ENCODE results near the gene SGK1.
"Not testable (repeated sequence)": the region's sequence is repeated elsewhere in the genome, so short reads cannot be mapped to it uniquely, and the experiment has no call there.

SGK1 gene

GRCh38 chr6:134217798-134218140 lies 100.1 kb downstream of the SGK1 start:
- DNase-seq, result no peak

DNA sequence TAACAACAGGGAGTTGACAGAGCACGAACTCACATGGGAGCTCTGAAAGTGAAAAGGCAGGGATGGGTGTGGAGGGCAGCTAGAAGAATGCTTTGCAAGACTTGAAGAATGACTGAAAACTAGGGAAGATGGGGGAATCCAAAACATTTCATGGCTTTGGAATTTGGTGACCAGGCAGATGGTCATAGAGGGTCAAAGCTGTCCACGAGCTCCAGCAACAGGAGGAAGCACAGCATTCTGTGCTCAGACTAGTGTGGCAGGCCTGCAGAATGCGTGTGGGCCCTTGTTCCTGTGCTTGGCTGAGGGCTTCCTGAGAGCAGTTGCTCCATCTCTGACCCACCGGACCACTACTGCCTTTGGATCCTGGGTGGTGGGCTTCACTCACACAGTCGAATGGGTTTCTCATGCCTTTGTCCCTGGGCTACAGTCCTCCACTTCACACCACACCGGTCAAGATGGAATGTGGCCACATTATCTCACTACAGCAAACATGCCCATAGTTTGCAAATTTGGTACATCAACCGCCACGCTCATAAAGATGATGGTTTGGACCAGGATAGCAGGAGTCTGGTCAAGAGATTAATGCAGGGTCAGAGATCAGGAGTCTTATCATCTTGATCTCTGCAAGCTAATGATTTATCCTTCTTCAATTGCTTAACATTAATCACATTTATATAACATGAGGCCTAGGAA lies 100.7 kb downstream of the SGK1 start:
- no peak for DNase-seq

- no peak for DNase-seq
Observed at GRCh38 chr6:134216301-134217010, 101.5 kb downstream of the SGK1 start.

DNA sequence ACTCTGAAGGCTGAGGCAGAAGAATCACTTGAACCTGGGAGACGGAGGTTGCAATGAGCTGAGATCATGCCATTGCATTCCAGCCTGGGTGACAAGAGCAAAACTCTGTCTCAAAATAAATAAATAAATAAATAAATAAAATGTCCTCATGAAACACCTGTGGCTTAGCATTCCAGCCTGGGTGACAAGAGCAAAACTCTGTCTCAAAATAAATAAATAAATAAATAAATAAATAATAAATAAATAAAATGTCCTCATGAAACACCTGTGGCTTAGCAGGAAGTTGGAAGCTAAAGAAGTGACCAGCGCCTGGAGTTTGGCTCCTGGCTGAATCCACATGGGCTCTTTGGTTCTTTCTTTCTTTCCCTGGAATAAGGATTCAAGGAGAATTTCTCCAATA lies 104.5 kb downstream of the SGK1 start:
- DNase-seq, result not testable (repeated sequence)

DNA sequence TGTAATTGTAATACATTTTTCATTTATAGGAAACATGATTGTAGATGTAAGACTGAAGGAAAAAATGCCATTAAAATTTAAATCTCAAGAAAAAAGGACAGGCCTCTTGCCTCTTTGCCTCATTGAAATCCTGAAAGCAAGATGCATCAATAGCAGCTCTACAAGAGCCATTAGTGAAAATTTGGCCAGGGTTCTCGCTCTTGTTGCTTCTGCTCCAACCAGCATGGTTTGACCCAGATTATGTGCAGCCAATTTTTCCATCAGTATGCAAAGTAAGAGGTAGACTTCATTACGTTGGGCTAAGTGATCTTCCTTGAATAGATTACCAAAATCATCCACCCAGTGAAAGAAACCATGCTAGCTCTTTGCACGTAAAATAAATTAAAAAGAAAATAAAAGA lies 106.6 kb downstream of the SGK1 start:
- DNase-seq, result peak in 1 of 14 donors; percentile 90

DNA sequence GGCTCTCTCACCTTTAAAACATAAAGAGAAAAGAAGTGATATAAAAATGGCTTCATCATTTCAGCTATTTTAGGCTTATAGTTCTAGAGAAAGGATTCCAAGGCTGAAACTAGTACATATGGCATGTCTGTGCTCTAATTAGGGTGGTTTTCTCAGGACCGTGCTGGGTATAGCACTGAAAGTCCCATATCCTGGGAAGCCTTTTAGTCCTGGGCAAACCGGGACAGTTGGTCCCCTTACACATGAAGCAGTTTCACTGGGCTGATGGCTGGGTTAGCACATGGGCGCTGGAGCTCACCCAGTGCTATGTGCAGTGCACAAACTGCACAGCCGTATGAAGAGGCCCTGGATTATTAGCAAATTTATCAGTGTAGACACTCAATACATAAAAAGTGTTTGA lies 110.5 kb downstream of the SGK1 start:
- DNase-seq, result peak in 1 of 14 donors; percentile 58

DNA sequence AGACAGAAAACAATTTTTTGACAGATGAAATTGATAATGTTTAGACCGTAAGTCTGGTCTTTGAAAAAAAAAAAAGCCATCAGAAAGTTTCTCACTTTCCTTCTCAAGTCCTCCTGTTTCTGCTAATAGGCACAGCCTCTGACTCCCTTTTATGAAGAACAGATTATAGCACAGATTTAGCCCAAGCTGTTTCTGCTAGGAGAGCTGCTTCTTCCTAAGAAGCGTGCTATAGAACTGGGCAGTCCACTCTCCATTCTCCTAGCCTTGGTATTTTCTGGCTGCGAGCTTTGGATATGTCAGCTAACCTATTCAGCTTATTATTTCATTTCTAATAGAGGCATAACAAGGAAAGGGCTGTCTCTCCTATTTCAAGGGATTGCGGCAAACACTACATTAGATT lies 112.5 kb downstream of the SGK1 start:
- no peak for DNase-seq

DNA sequence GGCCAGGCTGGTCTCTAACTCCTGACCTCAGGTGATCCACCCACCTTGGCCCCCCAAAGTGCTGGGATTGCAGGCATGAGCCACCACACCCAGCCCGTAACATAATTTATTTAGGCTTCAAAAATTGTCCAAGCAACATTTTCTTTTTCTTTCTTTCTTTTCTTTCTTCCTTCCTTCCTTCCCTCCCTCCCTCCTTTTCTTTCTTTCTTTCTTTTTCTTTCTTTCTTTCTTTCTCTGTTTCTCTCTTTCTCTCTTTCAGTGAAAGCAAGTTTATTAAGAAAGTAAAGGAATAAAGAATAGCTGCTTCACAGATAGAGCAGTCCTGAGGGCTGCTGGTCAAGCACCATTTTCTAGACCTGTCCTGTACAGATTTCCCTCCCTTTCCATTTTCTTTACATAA lies 113.2 kb downstream of the SGK1 start:
- not testable (repeated sequence) for DNase-seq

DNA sequence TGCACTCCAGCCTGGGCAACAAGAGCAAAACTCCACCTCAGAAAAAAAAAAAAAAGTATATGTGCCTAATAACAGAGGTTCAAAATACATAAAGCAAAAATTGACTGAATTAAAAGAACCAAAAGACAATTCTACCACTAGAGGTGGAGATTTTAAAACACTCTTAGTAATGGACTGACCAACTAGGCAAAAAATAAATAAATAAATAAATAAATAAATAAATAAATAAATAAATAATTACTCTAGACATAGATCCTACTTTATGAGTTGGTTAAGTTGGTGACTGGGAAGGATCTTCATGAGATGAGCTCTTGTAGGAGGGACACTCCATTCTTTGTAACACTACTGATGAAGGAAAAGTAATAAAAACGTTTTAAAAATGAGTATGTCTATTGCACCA lies 113.9 kb downstream of the SGK1 start:
- no peak for DNase-seq

DNA sequence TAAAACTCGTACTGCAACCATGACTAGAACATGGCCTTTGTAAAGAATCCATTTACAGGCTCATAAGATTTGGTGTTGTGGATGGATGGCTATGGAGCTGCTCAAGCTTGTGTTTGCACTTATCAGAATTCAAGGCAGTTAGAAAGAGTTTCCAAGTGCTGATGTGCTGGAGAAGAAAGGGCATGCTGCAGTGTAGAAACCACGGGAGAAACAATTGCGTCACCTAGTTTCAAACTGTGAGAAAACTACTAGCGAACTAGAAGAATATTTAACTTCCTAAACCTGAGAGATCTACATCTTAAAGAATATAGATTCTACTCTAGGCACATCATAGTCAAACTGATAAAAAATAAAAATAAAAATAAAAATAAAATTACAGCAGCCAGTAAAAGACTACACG lies 116.2 kb downstream of the SGK1 start:
- no peak for DNase-seq

GRCh38 chr6:134199848-134200606 lies 117.9 kb downstream of the SGK1 start:
- DNase-seq, result no peak

GRCh38 chr6:134198093-134198492 lies 119.8 kb downstream of the SGK1 start:
- DNase-seq, result no peak

GRCh38 chr6:134197685-134198084 lies 120.2 kb downstream of the SGK1 start:
- not testable (repeated sequence) for DNase-seq

- no peak for DNase-seq
Observed at GRCh38 chr6:134196568-134197193, 121.2 kb downstream of the SGK1 start.

DNA sequence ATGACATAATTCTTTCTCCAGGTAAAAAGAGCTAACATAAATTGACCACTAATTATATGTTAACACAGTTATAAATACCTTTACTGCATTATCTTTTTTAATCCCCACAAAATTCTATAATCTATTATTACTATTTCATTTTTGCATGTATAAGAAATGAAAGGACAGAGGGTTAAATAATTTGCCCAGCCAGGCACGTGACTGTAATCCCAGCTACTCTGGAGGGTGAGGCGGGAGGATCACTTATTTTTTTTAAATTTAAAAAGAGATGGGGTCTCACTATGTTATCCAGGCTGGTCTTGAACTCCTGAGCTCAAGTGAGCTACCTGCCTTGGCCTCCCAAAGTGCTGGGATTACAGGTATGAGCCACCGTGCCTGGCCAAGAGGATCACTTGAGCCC lies 121.9 kb downstream of the SGK1 start:
- no peak for DNase-seq

DNA sequence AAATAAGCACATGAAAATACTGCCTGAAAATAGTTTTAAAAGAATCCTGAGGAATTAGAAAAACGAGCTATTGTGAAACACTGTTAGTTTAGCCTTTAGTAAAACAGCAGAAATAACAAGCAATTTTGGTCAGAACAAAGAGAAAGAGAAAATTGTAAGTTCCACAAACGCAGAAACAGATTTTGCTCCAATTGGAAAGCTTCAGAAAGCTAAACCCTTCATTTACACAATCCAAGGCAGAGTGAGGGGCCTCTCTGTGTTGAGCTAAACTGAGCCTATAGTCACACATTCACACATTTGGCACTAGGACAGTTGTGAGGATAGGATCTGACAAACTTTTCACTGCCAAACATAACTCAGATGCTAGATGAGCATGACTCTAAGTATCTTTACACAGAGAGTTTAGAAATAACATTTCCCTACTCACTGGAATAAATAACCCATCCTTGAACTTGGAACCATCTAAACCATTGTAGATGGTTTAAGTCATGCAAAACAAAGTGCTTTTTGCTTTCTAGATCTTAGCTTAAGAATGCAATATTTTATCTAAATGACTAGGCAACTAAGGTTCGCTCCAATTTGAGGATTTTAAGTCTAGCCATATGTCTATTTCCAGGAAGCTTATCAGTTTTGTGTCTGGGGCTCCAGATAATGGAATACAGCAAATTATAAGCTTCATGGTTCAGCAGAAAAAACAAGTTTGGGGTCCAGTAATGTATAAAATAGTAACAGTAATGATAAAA lies 122.6 kb downstream of the SGK1 start:
- no peak for DNase-seq

DNA sequence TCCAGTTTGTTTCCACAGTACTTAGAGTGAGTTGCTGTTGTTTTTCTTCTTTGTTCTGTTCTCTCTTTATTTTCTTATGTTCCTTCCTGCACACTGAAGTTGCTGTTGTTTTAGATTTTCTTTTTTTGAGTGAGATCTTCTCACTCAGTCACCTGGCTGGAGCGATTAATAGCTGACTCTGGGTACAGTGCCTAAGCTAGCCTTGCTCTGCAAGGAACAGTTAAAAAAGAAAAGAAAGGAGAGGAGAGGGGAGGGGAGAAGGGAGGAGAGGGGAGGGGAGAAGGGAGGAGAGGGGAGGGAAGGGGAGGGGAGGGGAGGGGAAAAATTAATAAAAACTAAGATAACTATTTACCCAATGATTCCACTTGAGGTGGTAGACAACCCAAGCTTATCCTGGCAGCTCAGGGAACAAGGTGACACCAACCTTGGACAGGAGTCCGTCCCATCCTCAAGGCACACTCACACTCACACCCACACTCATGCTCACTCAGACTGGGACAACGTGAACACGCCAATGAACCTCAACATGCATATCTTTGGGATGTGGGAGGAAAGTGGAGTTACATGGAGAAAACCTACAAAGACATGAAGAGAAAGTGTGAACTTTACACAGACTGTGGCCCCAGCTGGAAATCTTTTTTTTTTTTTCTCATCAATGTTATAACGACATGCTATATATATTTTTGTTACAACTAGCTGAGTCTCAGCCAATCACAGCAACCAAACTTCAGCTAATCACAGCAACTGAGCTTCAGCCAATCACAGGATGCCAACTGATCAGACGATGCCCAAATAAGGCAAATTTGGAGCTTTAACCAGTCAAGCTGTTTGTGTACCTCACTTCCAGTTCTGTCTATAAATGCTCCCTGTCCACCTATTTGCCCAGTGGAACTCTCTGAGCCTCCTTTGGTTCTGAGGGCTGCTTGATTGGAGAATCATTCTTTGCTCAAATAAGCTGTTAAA lies 124.1 kb downstream of the SGK1 start:
- DNase-seq, result no peak

DNA sequence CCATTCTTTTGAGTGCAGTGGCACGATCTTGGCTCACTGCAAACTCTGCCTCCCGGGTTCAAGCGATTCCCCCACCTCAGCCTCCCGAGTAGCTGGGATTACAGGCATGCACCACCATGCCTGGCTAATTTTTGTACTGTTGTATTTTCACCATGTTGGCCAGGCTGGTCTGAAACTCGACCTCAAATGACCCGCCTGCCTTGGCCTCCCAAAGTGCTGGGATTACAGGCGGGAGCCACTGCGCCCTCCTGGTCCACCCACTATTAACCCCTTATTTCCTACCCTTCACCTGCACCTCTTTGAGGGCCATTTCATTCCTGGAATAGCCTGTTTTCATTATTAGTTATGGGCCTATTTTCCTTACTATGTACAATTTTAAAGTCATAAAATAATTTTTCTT lies 125.3 kb downstream of the SGK1 start:
- DNase-seq, result not testable (repeated sequence)

- no peak for DNase-seq
Observed at GRCh38 chr6:134190883-134191282, 127.0 kb downstream of the SGK1 start.

GRCh38 chr6:134187751-134188150 lies 130.2 kb downstream of the SGK1 start:
- peak in 1 of 14 donors; percentile 78 for DNase-seq

DNA sequence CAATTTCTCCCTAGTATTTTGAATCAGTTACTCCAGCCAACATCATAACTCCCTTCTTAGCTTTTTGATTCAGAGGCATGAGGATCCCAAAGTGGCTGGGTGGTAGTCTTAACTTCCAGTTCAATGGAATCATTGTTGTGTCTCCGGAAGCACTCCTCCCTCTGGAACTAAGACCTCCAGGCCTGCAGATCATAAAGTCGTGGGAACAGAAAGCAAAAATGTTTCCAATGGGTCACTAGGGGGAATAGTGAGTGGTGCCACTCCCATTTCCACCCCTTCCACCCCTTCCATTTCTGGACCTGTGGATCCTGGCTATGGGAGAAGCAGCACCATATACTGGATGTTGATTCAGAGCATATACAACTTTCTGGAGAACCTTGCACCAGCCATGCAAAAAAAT lies 130.8 kb downstream of the SGK1 start:
- DNase-seq, result no peak

Data from C1 segment of cervical spinal cord (tissue), 14 donors.